GM18909 (cell line): Measurements from ENCODE around the gene TMEM141.
"Not testable (repeated sequence)": the region's sequence is repeated elsewhere in the genome, so short reads cannot be mapped to it uniquely, and the experiment has no call there.

Experiments used
- ATAC-seq: cut with Tn5 transposase; IDR thresholded peaks from one replicate; pipeline ENCODE4 v1.9.1; 2021; ENCODE audit warnings: mild to moderate bottlenecking; ENCODE audit not compliant: unreplicated experiment, poor library complexity

TMEM141 gene

GRCh38 chr9:136792321-136793085, 1.4 kb downstream of the TMEM141 start:
- ATAC-seq, result no peak

DNA sequence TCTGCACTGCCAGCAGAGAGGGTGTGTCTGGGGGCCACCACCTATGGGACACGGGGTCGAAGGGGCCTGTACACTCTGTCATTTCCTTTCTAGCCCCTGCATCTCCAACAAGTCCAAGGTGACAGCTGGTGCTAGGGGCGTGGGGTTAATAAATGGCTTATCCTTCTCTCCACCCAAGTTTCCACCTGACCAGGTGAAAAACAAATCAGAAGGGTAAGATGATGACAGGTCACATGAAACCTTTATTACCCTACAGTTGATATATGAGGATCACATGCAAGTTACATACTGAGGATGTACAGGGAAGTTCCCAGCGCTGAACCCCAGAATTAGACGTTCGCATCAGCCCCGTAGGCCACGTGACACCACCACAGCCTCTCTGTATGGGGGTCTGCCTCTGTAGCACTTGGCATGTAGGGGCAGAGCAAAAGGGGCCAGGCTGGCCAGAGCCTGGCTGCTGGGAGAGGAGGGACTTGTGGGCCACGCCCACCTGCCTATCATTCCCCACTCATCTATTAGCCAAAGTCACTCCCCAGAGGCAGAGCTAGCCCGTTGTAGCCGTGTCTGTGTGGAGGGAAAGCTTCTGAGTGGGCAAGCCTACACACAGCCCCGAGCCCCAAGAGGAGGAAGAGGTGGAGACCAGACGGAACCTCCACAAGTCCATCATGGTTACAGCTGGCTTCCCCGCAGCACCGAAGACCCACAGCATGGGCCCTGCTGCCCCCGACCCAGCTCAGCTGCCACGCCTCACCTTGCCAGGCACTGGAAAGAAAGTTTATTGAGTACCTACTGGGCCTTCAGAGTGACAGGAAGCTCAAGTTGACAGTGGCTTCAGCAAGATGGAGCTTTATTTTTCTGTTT, 2.2 kb downstream of the TMEM141 start:
- no peak for ATAC-seq

GRCh38 chr9:136794281-136794999, 3.3 kb downstream of the TMEM141 start:
- ATAC-seq, result no peak

- ATAC-seq, result no peak
Measured at GRCh38 chr9:136795000-136795348, 3.8 kb downstream of the TMEM141 start.

- ATAC-seq, result no peak
Measured at GRCh38 chr9:136796238-136796774, 5.2 kb downstream of the TMEM141 start, which contains the start of gene CCDC183. CCDC183 (plus strand) TSS chr9:136796338; CDS start chr9:136796398, 60 bp downstream.

DNA sequence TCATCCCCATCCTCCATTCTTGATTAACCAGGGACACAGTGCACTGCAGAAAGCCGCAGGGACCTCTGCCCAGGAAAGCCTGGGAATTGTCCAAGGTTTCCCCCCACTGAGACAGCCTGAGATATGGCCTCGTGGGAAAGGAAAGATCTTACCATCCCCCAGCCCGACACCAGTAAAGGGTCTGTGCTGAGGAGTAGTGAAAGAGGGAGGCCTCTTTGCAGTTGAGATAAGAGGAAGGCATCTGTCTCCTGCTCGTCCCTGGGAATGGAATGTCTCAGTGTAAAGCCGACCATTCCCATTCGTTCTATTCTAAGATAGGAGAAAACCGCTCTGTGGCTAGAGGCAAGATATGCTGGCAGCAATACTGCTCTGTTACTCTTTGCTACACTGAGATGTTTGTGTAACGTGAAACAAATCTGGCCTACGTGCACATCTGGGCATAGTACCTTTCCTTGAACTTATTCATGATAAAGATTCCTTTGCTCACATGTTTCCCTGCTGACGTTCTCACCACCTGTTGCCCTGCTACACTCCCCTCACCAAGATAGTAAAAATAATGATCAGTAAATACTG, 5.7 kb downstream of the TMEM141 start:
- not testable (repeated sequence) for ATAC-seq

- ATAC-seq, result no peak
Measured at GRCh38 chr9:136798708-136799078, 7.5 kb downstream of the TMEM141 start.

GRCh38 chr9:136799079-136799853, 8.1 kb downstream of the TMEM141 start:
- ATAC-seq, result no peak

- ATAC-seq, result peak; percentile 47
Measured at GRCh38 chr9:136799854-136800657, 8.9 kb downstream of the TMEM141 start.

- ATAC-seq, result no peak
Measured at GRCh38 chr9:136802321-136802720, 11.2 kb downstream of the TMEM141 start.

GRCh38 chr9:136803009-136803550, 11.9 kb downstream of the TMEM141 start:
- not testable (repeated sequence) for ATAC-seq

DNA sequence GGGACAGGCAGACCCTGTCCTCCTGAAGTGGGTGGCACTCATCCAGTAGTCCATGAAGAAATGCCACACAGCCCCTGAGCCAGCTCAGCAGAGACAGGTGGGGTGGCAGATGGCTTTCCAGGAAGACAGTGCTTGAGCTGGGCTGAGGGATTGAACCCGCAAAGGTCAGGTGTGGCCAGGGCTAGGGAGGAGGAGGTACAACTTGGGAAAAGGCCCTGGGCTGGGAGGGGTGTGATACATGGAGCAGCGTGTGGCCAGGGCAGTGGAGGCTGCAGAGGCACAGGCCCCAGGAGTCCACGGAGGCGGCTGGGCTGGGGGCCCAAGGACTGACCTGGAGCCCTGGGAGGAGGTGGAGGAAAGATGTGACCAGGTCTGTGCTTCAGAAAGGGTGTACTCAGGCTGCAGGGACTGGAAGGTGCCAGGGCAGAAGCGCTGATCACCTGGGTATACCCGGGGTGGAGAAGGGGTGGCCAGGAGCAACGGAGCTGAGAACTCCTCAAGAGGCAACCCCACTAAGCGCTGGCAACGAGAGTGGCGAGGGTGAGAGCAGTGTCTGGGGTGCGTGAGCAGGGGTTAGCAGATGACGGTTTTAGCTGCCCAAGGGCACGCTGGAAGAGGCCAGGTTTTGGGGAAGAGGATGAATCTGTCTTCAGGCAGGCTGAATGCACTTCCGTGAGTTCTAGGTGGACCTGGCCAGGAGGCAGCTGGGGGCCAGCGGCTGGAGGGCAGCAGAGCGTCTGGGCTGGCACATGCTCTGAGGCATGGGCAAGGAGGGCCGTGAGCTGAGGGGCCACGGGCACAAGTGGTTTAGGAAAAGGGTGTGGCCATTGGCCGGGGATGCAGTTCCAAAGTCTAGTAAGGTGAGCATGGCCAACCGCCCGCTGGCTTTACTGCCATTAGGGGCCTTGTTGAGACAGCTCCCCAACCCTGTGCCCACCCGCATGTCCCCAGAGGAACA, 12.7 kb downstream of the TMEM141 start:
- no peak for ATAC-seq

- ATAC-seq, result no peak
Measured at GRCh38 chr9:136804509-136805206, 13.5 kb downstream of the TMEM141 start.

- ATAC-seq, result no peak
Measured at GRCh38 chr9:136805207-136805740, 14.1 kb downstream of the TMEM141 start.

- no peak for ATAC-seq
Measured at GRCh38 chr9:136806067-136806466, 14.9 kb downstream of the TMEM141 start.

DNA sequence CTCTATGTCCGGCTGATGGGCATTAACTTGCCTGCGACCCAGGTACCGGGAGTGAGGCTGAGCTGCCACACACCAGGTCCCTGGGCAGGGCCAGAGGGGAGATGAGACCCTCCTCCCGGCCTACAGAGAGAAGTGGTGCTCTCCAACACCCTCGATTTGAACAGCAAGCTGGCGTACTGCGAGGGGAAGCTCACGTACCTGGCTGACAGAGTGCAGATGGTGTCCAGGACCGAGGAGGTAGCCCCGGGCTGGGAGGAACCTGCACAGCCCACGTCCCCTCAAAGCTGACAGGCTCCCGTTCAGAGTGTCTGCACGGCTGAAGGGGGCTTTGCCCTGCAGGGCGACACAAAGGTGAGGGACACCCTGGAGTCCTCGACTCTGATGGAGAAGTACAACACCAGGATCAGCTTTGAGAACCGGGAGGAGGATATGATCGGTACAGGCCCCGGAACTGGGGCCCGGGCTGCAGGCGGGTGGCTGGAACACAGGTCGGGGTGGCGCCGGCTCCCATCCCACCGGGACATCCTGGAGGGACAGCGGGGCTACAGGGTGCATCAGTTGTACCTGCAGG, 15.6 kb downstream of the TMEM141 start:
- ATAC-seq, result peak; percentile 3
